Pancreas (tissue), 10 donors: Measurements from ENCODE around the gene FAM120A. TPM values are rescaled to one million over a fixed set of nuclear protein-coding genes. Genes with fewer than 3 reads are reported as not detected.
A peak's percentile ranks its signal among the peaks of the same experiment; 100 is the strongest.

Experiments
- ATAC-seq, 4 donors: fragments of 200-7000 bp; cut with Tn5 transposase; one replicate each; pipeline versions ENCODE4 v1.8.0 to v1.9.1; 2020; ENCODE audit warnings: mild to moderate bottlenecking in 4 of 4, moderate library complexity in 4 of 4
- DNase-seq, 6 donors: peaks; one replicate each; pipeline ENCODE4 v3.0.0-alpha.2; 2020
- FAIRE-seq: peaks from 2 replicates; lab custom pipeline; 2012; peaks lifted over from hg19 to GRCh38; lab: Jason Lieb, UNC
- H3K27ac ChIP-seq, 4 donors: fragments of 200-600 bp; sonication (generic); 1 replicate in 3 of 4; 2 replicates in 1 of 4; pipeline versions ENCODE4 v1.5.0 to v1.8.0; 2020
- H3K27me3 ChIP-seq, 4 donors: fragments of 200-600 bp; one replicate each; pipeline ENCODE4 v1.8.0; 2021
- H3K36me3 ChIP-seq, 3 donors: fragments of 200-600 bp; sonication (generic) in 1 of 3; one replicate each; pipeline versions ENCODE4 v1.5.0 to v1.8.0; 2020 to 2021
- H3K4me1 ChIP-seq, 3 donors: fragments of 200-600 bp; one replicate each; pipeline ENCODE4 v1.8.0; 2021
- H3K4me3 ChIP-seq, 4 donors: fragments of 200-600 bp; sonication (generic) in 2 of 4; one replicate each; pipeline versions ENCODE4 v1.5.0 to v1.8.0; 2020 to 2021
- H3K9me3 ChIP-seq, 4 donors: fragments of 200-600 bp; one replicate each; pipeline ENCODE4 v1.8.0; 2021
- WGBS, 2 donors: extraction: QIAGEN DNeasy Blood & Tissue Kit; methylation state at CpG; one replicate each; pipeline ENCODE4 v1.1.7; 2013; 5-methylcytosine and 5-hydroxymethylcytosine counted together
- intact Hi-C, 3 donors: fragments of 100-400 bp; cut with DNase I; formaldehyde crosslinking; loops; one replicate each; pipeline versions ENCODE4 v1.11.1 to v1.14.2; 2022
- polyA plus RNA-seq, 2 donors: library from polyadenylated mRNA; stranded (reverse); fragments of 200-250 nt; gene quantifications; one replicate each; pipeline ENCODE4 v1.2.3, GENCODE V29; 2013
- total RNA-seq, 6 donors: library from RNA; stranded (reverse); fragmentation: NEBNext Ultra II Directional in 4 of 6; extraction: Animal tissue kit (Norgen Biotek cat#: 25700) in 4 of 6; gene quantifications; one replicate each; pipeline versions ENCODE4 v1.2.1 to v1.2.4, GENCODE V29; 2021 to 2023
- TF ChIP-seq, protein P1 (sequence below), 4 donors: fragments of 200-600 bp; sonication (generic) in 3 of 4; IDR thresholded peaks; one replicate each; pipeline versions ENCODE4 v1.5.0 to v1.8.0; 2021; ENCODE audit warnings: antibody characterized with exemption in 4 of 4
- donor health status: healthy with polysubstance abuse.
- donor health status: DM: no; HTN: no; CAD: no; lungs with moderate emphysema.
- donor health status: DM: no; HTN: no; CAD: no.
- donor health status: control.
- donor health status: control.
- donor health status: Bipolar disorder and iron deficiency.
- donor health status: DM: yes; HTN: yes; CAD: no.
- donor health status: DM: no; HTN: no; CAD: no.
- donor health status: DM: no; HTN: no; CAD: no.
- donor health status: DM: yes; HTN: yes; CAD: no.

Gene FAM120A
- total and polyA plus RNA-seq, 8 donors: 24.2 to 66.4 (median 54.0) TPM

DNA sequence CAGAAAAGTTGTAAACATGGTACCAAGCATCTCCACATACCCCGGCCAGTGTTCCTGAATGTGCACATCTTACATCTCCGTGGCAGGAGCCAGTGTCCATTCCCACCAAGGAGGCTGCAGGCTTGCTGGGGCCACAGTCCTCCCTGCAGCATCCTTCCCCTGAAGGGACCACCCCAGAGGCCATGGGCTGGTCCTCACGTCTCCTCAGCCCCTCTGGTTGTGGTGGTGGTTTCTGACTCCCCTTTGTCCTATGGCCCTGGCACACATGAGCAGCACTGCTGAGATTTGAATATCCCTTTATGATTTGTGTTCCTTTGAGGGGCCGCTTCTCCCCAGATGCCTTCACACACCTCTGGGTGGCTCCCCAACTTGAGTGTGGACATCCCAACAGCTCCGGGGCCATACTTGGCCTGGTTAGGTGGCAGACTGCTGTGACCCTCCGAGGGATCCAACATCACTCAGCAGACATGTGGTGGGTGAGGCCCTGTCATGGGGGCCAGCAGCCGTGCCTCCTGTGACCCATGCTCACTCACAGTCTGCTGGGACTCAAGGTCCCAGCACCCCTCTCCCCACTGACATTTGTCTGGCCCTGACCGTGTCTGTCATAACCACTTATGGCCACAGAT lies 139.2 kb downstream of the FAM120A start:
- Histone ChIP-seq H3K4me1 (peaks cover 14 to 26% (median 16%) of the 10 kb centered on the region in 3 donors), H3K4me3 (no peak overlapping the region), H3K27me3 (no peaks in the 10 kb centered on the region), H3K36me3 (no peaks in the 10 kb centered on the region), H3K9me3 (no peaks in the 10 kb centered on the region), H3K27ac (no peak overlapping the region)
- intact Hi-C loops: no loop called here
- FAIRE-seq (no peak), DNase-seq (peak in 1 of 6 donors; percentile 47), ATAC-seq (no peak)
- 80 to 86% methylated on average over 8 of the region's 8 CpGs for WGBS, 2 donors
- TF ChIP-seq, protein P1, sequence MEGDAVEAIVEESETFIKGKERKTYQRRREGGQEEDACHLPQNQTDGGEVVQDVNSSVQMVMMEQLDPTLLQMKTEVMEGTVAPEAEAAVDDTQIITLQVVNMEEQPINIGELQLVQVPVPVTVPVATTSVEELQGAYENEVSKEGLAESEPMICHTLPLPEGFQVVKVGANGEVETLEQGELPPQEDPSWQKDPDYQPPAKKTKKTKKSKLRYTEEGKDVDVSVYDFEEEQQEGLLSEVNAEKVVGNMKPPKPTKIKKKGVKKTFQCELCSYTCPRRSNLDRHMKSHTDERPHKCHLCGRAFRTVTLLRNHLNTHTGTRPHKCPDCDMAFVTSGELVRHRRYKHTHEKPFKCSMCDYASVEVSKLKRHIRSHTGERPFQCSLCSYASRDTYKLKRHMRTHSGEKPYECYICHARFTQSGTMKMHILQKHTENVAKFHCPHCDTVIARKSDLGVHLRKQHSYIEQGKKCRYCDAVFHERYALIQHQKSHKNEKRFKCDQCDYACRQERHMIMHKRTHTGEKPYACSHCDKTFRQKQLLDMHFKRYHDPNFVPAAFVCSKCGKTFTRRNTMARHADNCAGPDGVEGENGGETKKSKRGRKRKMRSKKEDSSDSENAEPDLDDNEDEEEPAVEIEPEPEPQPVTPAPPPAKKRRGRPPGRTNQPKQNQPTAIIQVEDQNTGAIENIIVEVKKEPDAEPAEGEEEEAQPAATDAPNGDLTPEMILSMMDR (IDR thresholded peaks at IDR 0.05): no peak

DNA sequence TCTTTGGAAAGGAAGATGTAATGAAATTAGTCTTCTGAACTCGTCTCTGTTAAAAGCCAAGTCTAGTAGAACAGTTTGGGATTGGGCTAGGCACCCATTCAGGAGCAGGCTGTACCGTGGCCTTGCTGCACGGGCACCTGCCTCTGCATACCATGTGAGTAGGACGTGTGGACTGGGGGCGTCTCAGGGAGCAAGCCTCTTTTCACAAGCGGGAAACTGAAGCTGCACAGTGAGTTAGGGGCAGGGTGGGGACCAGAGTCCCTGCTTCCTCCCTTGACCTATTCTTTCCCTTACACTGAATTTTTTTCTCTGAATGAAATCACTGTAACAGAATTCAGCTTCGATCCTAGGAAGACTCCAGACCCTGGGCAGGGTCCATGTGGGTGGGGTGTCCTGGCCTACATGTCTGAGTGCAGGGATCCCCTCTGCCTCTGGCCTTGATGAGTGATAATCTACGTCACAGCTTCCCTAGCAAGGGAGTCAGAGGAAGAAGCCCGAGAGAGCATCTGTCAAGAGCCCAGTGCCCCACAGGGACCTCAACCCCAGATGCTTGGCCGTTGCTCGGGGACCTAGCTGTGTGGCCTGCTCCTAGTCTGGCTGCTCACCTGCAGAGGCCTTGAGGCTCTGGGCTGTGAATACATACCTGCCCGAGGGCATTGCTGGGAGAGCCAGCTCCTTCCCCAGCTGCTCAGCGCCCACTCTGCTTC lies 140.0 kb downstream of the FAM120A start:
- TF ChIP-seq, protein P1 (IDR thresholded peaks at IDR 0.05): no peak
- H3K4me3 ChIP-seq: no peak overlapping the region
- H3K9me3 ChIP-seq: no peaks in the 10 kb centered on the region
- no peaks in the 10 kb centered on the region for H3K27me3 ChIP-seq
- ATAC-seq (peak in 3 of 4 donors; percentile 17 to 34 (median 25)), DNase-seq (peak in 1 of 6 donors; percentile 56), FAIRE-seq (no peak)
- peaks cover 14 to 26% (median 16%) of the 10 kb centered on the region in 3 donors for H3K4me1 ChIP-seq
- H3K36me3 ChIP-seq: no peaks in the 10 kb centered on the region
- WGBS, 2 donors: 58 to 64% methylated on average over 13 of the region's 13 CpGs
- intact Hi-C loops: no loop called here
- H3K27ac ChIP-seq: no peak overlapping the region

DNA sequence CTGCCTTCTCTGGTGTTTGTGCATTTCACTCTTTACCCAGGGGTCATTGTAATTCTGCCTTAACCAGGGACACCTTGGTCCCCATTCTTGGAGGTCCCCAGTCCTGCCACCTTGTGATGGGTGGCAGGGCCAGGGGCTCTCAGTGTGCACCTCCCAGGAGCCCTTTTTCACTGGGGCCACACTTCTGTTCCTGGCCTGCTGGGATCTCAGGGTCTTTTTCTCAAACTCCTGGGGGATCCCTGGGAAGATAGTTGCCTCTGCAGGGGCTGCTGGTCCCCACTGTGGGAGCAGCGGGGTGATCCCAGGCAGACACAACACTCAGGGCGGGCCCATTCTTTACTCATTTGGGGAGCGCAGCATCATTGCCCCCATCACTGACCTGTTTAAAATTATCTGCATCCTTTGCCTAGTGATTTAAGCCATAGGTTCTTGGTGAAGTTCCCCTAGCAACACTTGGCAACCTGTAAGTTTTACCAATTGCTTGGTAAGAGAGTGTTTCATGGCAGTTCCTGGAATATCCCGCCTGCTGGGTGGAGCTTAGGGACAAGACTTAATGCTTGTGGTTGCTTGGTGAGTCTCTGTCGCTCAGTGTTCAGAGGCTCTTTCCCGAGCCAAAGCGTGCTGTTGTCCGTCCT lies 140.6 kb downstream of the FAM120A start:
- Histone ChIP-seq H3K9me3 (no peaks in the 10 kb centered on the region), H3K27ac (no peak overlapping the region), H3K4me1 (peaks cover 14 to 26% (median 16%) of the 10 kb centered on the region in 3 donors), H3K36me3 (no peaks in the 10 kb centered on the region), H3K4me3 (no peak overlapping the region), H3K27me3 (no peaks in the 10 kb centered on the region)
- no peak for FAIRE-seq
- no peak for DNase-seq
- 95% methylated on average over 8 of the region's 8 CpGs for WGBS, 2 donors
- peak in 3 of 4 donors; percentile 3 to 29 (median 9) for ATAC-seq
- TF ChIP-seq, protein P1 (IDR thresholded peaks at IDR 0.05): no peak
- intact Hi-C loops: no loop called here

DNA sequence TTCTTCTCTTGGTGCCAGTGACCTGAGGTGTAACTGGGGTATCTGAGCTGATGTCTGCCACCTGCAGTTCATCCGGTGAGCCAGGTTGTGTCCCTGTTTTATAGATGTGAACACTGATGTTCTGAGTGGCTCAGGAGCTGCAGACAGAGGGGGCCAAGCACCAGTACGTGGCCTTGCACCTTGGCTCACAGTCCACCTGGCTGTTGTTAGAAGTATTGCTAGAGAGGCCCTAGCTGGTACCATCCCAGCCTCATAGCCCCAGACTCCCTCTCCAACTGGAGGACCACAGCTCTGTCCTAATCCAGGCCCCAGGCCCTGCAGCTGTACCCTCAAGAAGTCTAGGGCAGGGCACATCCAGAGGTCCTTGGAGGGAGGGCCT lies 141.1 kb downstream of the FAM120A start:
- ATAC-seq: peak in 3 of 4 donors; percentile 29 to 55 (median 41)
- DNase-seq: peak in 1 of 6 donors; percentile 33
- Histone ChIP-seq H3K9me3 (no peaks in the 10 kb centered on the region), H3K27me3 (no peaks in the 10 kb centered on the region), H3K36me3 (no peaks in the 10 kb centered on the region), H3K4me3 (no peak overlapping the region), H3K4me1 (peaks cover 14 to 26% (median 16%) of the 10 kb centered on the region in 3 donors), H3K27ac (no peak overlapping the region)
- 57 to 63% methylated on average over 2 of the region's 2 CpGs for WGBS, 2 donors
- intact Hi-C loops: no loop called here
- FAIRE-seq: no peak
- TF ChIP-seq, protein P1 (IDR thresholded peaks at IDR 0.05): no peak
